GM18502 (cell line): Measurements from ENCODE around the gene NMUR1.

ENCODE experiments used
- ATAC-seq: cut with Tn5 transposase; IDR thresholded peaks from one replicate; pipeline ENCODE4 v1.9.1; 2021; ENCODE audit warnings: mild to moderate bottlenecking; ENCODE audit not compliant: unreplicated experiment, poor library complexity

Gene NMUR1

DNA sequence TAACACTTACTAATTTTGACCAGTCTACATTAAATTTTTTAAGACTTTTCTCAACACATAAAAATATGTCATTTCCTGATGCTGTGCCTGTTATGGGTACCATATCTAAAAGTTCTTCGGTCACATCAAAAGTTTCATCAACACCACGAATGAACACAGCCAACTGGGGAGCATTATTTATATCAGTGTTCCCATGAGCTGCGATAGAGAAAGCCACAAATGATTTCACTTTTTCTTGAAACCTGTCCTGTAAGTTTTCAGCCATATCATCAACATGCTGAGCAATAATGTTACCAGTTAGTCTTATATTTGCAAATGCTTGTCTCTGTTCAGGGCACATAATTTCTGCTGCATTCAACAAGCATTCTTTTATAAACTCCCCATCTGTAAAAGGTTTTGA lies 35.6 kb downstream of the NMUR1 start:
- ATAC-seq = no peak

DNA sequence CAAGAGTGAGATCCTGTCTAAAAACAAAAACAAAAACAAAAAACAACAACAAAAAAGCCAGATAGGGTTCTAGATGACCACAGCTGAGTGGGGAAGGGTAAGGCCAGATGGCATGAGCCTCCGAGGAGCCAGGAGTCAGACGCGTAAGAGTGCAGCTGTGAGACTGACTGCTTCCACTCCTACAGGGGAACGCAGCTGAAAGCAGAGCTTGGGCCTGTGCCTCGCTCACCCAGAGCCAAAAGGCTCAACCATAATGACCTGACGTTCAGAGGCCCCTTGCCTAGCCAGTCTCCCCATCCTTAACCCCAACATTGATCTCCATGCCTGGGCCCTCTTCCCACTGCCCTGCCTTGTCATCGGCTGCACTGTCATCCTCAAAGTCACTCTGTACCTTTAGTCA lies 39.4 kb downstream of the NMUR1 start:
- no peak for ATAC-seq

DNA sequence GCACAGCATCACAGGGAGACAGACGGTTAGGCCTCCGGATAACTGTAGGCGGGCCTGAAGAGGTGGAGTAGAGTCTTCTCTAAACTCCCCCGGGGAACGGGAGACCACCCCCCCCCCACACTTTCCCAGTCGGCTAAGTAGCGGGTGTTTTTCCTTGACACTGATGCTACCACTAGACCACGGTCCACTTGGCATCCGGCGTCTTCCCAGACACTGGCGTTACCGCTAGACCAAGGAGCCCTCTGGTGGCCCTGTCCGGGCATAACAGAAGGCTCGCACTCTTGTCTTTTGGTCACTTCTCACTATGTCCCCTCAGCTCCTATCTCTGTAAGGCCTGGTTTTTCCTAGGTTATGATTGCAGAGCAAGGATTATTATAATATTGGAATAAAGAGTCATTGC lies 40.3 kb downstream of the NMUR1 start:
- no peak for ATAC-seq

DNA sequence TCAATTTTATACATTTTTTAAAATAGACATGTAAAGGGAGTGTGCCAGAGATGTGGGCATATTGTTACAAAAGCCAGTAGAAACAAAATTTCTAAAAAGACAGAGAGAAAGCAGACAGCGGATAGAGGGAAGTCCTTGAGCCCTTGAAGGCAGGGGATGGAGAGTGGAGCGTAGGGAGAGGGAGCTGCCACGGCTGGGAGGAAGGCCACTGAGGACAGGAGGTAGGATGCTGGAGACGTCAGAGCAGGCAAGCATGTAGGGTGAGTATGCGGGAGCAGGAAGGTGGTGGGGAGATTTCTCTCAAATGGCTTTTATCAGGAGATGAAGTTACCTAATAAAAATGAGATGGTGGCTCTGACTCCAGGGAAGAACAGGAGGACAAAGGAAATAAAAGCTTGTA lies 41.9 kb downstream of the NMUR1 start:
- ATAC-seq = no peak

DNA sequence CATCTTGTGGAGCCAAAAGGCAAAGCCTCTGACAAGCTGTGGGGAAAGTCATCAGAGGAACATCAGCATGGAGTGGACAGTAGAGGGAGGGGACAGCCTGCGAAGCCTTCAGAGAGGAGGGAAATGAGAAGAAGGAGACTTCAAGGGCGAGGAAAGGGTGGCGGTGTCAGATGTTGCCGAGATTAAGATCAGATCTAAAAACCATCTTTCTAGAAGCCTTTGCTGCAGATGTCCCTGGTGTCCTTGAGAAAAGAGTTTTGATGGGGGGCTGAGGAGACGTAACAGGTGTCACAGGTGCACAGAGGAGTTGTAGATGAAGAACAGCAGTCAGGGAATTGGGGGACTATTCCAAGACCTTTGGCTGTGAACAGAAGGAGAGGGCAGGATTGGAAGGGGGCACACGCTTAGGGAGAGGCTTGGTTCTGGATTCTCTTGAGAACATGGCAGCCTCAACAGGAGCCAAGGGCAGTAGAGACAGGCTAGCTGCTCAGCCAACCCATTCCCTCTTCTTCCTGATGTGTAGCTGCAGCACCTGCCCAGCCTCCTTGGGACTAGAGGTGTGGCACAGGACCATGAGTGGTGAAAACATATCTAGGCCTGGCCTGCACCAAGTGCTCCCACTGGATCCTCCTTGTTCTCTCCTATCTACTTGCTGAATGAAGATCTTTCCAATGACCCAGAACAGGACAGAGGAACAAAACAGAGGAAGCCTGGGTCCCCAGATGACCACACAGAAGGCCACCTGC lies 43.2 kb downstream of the NMUR1 start:
- no peak for ATAC-seq

DNA sequence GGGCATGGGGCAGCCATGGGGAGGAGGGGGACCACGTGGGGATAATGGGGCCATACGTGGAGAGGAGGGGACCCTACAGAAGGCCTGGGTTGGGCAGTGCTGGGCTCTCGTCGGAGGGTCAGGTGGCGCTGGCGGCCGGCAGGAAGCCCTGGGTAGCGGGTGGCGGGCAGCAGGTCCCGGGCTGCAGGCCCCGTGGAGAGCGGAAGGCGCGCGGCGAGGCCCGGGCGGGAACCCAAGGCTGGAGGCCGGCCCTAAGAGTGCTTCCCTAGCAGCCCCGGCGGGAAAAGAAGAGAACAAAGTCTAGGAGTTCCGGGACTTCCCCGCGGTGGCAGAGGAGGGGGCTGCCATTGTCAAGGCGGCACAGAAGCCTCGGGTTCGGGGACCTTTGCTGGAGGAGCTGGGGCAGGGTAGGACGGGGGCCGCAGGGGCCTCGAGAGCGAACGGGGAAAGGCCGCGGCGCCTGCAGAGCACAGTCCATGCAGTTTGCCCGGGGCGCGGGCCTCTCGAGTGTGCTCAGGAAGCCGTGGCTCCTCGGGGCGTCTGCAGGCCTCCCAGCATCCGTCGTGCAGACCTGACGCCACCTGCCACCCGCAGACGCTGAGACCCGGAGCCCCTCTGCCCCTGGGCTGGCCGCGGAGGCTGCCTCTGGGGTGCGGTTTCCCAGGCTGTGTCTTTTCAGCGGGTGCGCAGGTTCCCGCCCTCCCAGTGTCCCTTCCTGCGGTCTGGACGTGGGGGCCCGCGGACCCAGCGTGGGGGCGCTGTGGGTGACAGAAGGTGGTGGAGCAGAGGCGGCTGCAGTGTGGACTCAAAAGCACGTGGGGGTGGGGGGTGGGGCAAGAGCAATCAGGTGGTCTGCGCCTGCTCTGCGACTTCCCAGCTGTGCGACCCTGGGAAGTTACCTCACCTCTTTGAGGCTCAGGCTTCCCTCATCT lies 46.6 kb downstream of the NMUR1 start:
- ATAC-seq = peak; percentile 7

DNA sequence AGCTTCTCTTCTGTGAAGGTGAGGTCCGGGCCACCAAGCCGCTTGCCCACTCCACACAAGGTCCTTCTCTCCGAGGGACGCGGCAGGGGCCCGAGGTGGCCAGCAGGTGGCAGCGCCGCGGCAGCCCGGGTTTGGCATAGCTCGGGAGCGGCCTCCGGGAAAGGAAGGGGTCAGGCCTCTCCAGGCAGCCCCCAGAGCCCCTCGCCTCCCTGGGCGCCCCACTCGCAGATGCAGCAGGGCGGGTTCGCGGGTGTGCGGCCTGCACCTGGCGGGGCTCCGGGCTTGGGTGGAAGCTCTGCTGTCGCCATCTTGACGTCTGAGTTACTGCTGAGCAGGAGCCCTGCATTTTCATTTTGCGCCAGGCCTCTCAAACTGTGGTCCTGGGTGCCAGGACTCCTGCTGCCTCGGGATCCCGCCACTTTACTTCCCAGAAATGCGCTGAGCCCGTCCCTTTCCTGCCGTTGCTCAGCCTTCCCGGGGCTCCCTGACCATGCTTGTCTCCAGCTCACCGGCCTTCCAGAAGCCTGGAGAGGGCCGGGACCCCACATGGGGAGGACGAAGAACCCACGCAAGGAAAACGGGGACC lies 47.3 kb downstream of the NMUR1 start:
- peak; percentile 79 for ATAC-seq

DNA sequence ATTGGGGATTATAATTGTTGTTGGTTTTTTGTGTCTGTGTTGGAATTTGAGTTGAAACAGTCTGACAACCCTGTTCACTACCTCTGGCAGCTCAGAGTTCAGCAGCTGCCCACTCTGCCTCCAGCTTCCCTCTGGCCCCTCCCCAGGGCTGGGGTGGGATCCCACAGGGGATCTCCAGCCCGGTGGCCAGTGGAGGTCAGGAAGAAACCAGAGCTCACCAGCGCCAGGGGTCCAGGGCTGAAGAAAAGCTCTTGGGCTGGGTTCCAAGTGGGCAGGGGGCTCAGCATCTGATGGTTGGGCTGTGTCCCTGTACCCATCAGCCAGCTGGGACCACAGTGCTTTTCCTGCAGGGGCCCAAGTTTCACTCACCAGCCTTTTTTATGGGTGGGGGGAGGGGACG lies 49.5 kb downstream of the NMUR1 start:
- ATAC-seq = no peak

DNA sequence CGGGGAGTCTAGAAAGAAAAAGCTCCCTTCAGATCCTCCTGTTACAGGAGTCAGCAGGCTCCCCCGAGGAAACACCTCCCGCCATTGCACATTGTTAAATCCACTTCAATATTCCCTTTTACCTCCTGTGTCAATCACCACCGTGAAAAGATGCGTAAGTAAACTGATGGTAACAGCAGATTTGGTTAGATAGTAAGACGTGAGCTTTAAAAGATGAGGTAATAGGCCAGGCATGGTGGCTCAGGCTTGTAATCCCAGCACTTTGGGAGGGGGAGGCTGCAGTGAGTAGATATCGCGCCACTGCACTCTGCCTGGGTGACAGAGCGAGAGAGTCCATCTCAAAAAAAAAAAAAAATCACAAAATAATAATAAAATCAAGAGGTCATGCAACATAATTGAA lies 50.8 kb downstream of the NMUR1 start:
- ATAC-seq = no peak

DNA sequence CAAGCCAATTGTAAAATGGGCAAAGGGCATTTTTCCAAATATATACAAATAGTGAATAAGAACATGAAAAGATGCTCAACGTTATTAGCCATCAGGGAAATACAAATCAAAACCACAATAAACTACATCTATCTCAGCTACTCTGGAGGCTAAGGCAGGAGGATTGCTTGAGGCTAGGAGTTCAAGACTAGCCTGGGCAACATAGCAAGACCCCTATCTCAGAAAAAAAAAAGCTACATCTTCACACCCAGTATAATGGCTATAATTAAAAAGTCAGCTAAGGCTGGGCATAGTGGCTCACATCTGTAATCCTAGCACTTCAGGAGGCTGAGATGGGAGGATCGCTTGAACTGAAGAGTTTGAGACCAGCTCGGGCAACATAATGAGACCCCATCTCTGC lies 53.3 kb downstream of the NMUR1 start:
- ATAC-seq = no peak

DNA sequence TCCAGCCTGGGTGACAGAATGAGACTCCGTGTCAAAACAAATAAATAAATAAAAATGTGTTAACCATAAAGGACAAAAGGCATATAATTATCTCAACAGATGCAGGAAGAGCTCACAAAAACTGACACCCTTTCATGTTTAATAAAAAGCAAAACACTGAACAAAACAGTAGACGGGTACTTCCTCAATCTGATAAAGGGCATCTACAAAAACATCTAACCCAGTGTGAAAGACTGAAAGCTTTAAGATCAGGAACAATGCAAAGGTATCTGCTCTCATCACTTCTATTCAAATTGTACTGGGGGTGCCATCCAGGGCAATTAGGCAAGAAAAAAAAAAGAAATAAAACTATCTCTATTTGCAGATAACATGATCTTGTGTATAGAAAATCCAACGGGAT lies 54.3 kb downstream of the NMUR1 start:
- no peak for ATAC-seq
